ENCODE results near the gene SHISA2.

GRCh38 chr13:26029581-26030136 is 22.2 kb downstream of the SHISA2 start:
- no peak for TF ChIP-seq CTCF (conservative IDR thresholded peaks at IDR 0.05)
- no peak for TF ChIP-seq EZH2 (IDR thresholded peaks at IDR 0.05; ENCODE audit: low read depth)

Measured in PC-9 (cell line).